Calu3 (cell line): ENCODE results near the gene NTSR1. TPM values are rescaled to one million over a fixed set of nuclear protein-coding genes. Genes with fewer than 3 reads are reported as not detected.

Experiments used
- BruUV-seq: library from RNA; stranded (reverse); fragments of 400-500 nt; replicated peaks from 2 replicates; lab custom pipeline; 2021; lab: Mats Ljungman, UMichigan
- CTCF ChIA-PET: fragments of 300-600 bp; sonication (Branson Sonifier 250); formaldehyde crosslinking; loops from one replicate; lab custom pipeline; 2022; ENCODE audit warnings: antibody characterized with exemption; lab: Charles Lee
- DNase-seq: peaks from one replicate; pipeline ENCODE4 v3.0.0; 2022
- H3K27ac Mint-ChIP-seq: one replicate; pipeline ENCODE4 v1.8.0; 2022; ENCODE audit warnings: mixed read lengths; ENCODE audit not compliant: unreplicated experiment
- H3K27me3 Mint-ChIP-seq: one replicate; pipeline ENCODE4 v1.8.0; 2022; ENCODE audit warnings: mixed read lengths; ENCODE audit not compliant: unreplicated experiment
- H3K36me3 Mint-ChIP-seq: one replicate; pipeline ENCODE4 v1.8.0; 2022; ENCODE audit warnings: mild to moderate bottlenecking, moderate library complexity, mixed read lengths; ENCODE audit not compliant: insufficient read depth, unreplicated experiment
- H3K4me1 Mint-ChIP-seq: one replicate; pipeline ENCODE4 v1.8.0; 2022; ENCODE audit warnings: mild to moderate bottlenecking, low read depth, mixed read lengths; ENCODE audit not compliant: unreplicated experiment
- H3K4me3 Mint-ChIP-seq: one replicate; pipeline ENCODE4 v1.8.0; 2022; ENCODE audit warnings: mild to moderate bottlenecking, low read depth, moderate library complexity, mixed read lengths; ENCODE audit not compliant: unreplicated experiment
- H3K9me3 Mint-ChIP-seq: one replicate; pipeline ENCODE4 v1.8.0; 2022; ENCODE audit warnings: low read depth, mixed read lengths; ENCODE audit not compliant: unreplicated experiment
- intact Hi-C: fragments of 100-400 bp; cut with micrococcal nuclease; formaldehyde crosslinking; loops from one replicate; pipeline ENCODE4 v1.10.0; 2022; ENCODE audit not compliant: unreplicated experiment
- total RNA-seq: library from RNA; stranded (reverse); gene quantifications from 2 replicates; pipeline ENCODE4 v1.2.3, GENCODE V29; 2022
- TF ChIP-seq, protein P1 (sequence below): fragments of 200-600 bp; IDR thresholded peaks from one replicate; pipeline ENCODE4 v1.8.0; 2022; ENCODE audit warnings: antibody characterized with exemption; ENCODE audit not compliant: unreplicated experiment

The NTSR1 gene
- total RNA-seq, 1 experiment from 2014 or later = not detected

DNA sequence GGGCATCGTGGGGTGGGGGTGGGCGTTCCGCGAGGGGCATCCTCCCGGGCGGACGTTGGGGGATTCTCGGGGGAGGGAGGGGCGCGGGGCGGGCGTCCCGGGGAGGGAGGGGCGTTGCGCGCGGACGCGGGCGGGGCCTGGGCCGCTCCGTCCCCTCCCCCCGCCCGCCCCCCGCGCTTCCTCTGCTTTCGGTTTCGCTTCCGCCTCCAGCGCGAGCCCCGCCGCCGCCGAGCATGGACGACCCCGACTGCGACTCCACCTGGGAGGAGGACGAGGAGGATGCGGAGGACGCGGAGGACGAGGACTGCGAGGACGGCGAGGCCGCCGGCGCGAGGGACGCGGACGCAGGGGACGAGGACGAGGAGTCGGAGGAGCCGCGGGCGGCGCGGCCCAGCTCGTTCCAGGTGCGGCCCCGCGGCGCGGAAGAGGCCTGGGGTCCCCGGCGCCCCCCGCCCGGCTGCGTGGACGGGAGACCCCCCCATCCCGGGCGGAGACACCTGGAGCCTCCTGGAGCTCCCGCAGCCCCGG, 96.1 kb downstream of the NTSR1 start, which contains the start of gene OGFR:
Gene OGFR (plus strand): TSS at position 209 of the 528 bp plus-strand sequence. CDS start 25 bp downstream, at position 234.
- H3K4me1 Mint-ChIP-seq = peaks cover 31% of the 10 kb centered on the region
- no peaks in the 10 kb centered on the region for H3K9me3 Mint-ChIP-seq
- peak within 1 kb of the TSS; percentile 94 for H3K27ac Mint-ChIP-seq
- peak; percentile 77 for DNase-seq
- H3K27me3 Mint-ChIP-seq = no peaks in the 10 kb centered on the region
- H3K4me3 Mint-ChIP-seq = peak within 1 kb of the TSS; percentile 92
- TF ChIP-seq, protein P1, sequence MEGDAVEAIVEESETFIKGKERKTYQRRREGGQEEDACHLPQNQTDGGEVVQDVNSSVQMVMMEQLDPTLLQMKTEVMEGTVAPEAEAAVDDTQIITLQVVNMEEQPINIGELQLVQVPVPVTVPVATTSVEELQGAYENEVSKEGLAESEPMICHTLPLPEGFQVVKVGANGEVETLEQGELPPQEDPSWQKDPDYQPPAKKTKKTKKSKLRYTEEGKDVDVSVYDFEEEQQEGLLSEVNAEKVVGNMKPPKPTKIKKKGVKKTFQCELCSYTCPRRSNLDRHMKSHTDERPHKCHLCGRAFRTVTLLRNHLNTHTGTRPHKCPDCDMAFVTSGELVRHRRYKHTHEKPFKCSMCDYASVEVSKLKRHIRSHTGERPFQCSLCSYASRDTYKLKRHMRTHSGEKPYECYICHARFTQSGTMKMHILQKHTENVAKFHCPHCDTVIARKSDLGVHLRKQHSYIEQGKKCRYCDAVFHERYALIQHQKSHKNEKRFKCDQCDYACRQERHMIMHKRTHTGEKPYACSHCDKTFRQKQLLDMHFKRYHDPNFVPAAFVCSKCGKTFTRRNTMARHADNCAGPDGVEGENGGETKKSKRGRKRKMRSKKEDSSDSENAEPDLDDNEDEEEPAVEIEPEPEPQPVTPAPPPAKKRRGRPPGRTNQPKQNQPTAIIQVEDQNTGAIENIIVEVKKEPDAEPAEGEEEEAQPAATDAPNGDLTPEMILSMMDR = no peak
- intact Hi-C loops = no loop called here
- peaks cover 79% of the 10 kb centered on the region for H3K36me3 Mint-ChIP-seq
- CTCF ChIA-PET = interaction anchor here (1.4 to 1.6 kb wide), 2 partner anchors 10 to 18 kb away, joined by 5 to 10 read pairs; no protein-coding TSS in a partner anchor
- no TSS peak for BruUV-seq

DNA sequence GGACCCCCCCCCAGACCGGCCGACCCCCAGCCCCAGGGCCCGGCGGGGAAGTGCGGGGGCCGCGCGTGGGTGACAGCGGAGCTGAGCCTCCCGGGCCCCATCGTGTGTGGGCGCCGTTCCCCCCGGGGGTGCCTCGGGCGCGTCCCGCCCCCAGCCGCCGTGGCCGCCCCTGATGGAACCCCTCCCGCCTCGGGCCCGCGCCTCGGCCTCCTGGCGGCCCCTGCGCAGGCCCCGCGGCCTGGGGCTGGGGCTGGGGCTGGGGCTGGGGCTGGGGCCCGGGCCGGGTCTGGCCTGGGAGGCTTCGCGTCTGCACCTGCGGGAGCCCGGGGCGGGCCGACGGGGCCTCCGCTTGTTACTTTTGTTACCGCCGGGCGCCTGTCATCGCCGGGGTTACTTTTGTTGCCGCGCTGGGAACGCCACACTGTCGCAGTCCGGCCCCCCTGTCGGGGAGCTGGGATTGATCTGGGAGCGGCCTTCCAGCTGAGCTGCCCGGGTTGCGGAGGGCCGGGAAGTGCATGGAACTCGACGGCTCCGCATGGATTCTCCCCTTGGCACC, 96.6 kb downstream of the NTSR1 start:
- no TSS peak for BruUV-seq
- no peaks in the 10 kb centered on the region for H3K9me3 Mint-ChIP-seq
- peaks cover 78% of the 10 kb centered on the region for H3K36me3 Mint-ChIP-seq
- no peaks in the 10 kb centered on the region for H3K27me3 Mint-ChIP-seq
- H3K4me3 Mint-ChIP-seq = peak overlapping the region; percentile 92
- peak overlapping the region; percentile 94 for H3K27ac Mint-ChIP-seq
- intact Hi-C loops = no loop called here
- CTCF ChIA-PET = interaction anchor here (1.4 to 1.6 kb wide), 2 partner anchors 11 to 17 kb away, joined by 5 to 10 read pairs; no protein-coding TSS in a partner anchor
- peak; percentile 61 for DNase-seq
- peaks cover 31% of the 10 kb centered on the region for H3K4me1 Mint-ChIP-seq
- TF ChIP-seq, protein P1 = peak; percentile 14

- Mint-ChIP-seq H3K27ac (peak overlapping the region; percentile 60), H3K4me1 (peaks cover 31% of the 10 kb centered on the region), H3K27me3 (no peaks in the 10 kb centered on the region), H3K36me3 (peaks cover 75% of the 10 kb centered on the region), H3K4me3 (peak overlapping the region; percentile 92), H3K9me3 (no peaks in the 10 kb centered on the region)
- DNase-seq = no peak
- no TSS peak for BruUV-seq
- intact Hi-C loops = no loop called here
- TF ChIP-seq, protein P1 = no peak
- CTCF ChIA-PET = interaction anchor here (1.0 to 1.6 kb wide), 3 partner anchors 9 to 17 kb away, joined by 5 to 10 read pairs (median 5); no protein-coding TSS in a partner anchor
These were observed 97.2 kb downstream of the NTSR1 start for GRCh38 chr20:62805711-62806382.

DNA sequence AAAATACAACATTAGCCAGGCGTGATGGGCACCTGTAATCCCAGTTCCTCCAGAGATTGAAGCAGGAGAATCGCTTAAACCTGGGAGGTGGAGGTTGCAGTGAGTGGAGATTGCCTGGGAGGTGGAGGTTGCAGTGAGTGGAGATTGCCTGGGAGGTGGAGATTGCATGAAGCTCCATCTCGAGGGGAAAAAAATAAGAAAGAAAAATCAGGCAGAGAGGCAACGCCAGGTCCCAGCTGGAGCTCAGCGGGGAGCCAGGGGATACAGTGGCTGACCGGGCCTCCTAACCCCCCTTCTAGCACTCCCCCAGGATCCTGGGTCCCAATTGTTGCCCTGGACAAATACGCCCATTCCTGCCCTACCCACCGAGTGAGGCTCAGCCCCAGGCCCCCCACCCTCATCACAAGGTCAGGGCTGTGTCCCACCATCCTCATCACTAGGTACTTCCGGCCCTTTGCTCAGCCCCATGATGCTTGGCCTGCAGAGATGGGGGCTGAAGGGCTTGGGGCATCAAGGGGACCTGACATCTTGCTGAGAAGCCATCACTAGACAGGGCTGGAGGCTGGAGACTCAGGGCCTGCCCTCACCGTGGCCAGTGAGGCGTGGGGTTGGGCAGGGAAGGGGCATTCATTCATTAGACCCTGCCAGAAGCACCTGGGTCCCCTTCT, 97.9 kb downstream of the NTSR1 start:
- peak overlapping the region; percentile 92 for H3K4me3 Mint-ChIP-seq
- CTCF ChIA-PET = interaction anchor here (1.0 kb wide), 1 partner anchor 9 kb away, joined by 5 read pairs; no protein-coding TSS in a partner anchor
- peaks cover 31% of the 10 kb centered on the region for H3K4me1 Mint-ChIP-seq
- TSS peak; percentile 36 for BruUV-seq
- H3K27ac Mint-ChIP-seq = peak overlapping the region; percentile 60
- intact Hi-C loops = no loop called here
- H3K36me3 Mint-ChIP-seq = peaks cover 71% of the 10 kb centered on the region
- H3K27me3 Mint-ChIP-seq = no peaks in the 10 kb centered on the region
- TF ChIP-seq, protein P1 = no peak
- no peaks in the 10 kb centered on the region for H3K9me3 Mint-ChIP-seq
- DNase-seq = no peak
